Right lobe of liver (tissue), 6 donors: ENCODE results near the gene MIDN. TPM values are rescaled to one million over a fixed set of nuclear protein-coding genes. Genes with fewer than 3 reads are reported as not detected.

ENCODE experiments used
- ATAC-seq, 4 donors: fragments of 200-7000 bp; cut with Tn5 transposase; one replicate each; pipeline ENCODE4 v1.9.1; 2020; ENCODE audit warnings: mild to moderate bottlenecking in 4 of 4, moderate library complexity in 4 of 4
- DNase-seq, 3 donors: peaks; one replicate each; pipeline ENCODE4 v3.0.0-alpha.2; 2020
- H3K27ac ChIP-seq, 3 donors: fragments of 200-600 bp; one replicate each; pipeline ENCODE4 v1.8.0; 2022
- H3K27me3 ChIP-seq, 2 donors: fragments of 200-600 bp; one replicate each; pipeline ENCODE4 v1.8.0; 2022
- H3K36me3 ChIP-seq, 4 donors: fragments of 200-600 bp; sonication (generic) in 1 of 4; one replicate each; pipeline versions ENCODE4 v1.5.1 to v1.8.0; 2017 to 2022; ENCODE audit warnings: control low read depth in 1 of 4
- H3K4me1 ChIP-seq, 4 donors: fragments of 200-600 bp; sonication (generic) in 1 of 4; one replicate each; pipeline versions ENCODE4 v1.5.1 to v1.8.0; 2017 to 2022; ENCODE audit warnings: control low read depth in 1 of 4
- H3K4me3 ChIP-seq, 3 donors: fragments of 200-600 bp; one replicate each; pipeline ENCODE4 v1.8.0; 2022
- H3K9me3 ChIP-seq, 4 donors: fragments of 200-600 bp; sonication (generic) in 1 of 4; one replicate each; pipeline versions ENCODE4 v1.5.1 to v1.8.0; 2017 to 2022; ENCODE audit warnings: control low read depth in 1 of 4
- POLR2A ChIP-seq: fragments of 450-650 bp; IDR thresholded peaks from one replicate; pipeline ENCODE4 v1.6.1; 2017; ENCODE audit warnings: antibody characterized with exemption, mild to moderate bottlenecking
- WGBS: methylation state at CpG from one replicate; pipeline ENCODE4 v1.1.6; 2018; ENCODE audit warnings: low coverage, low lambda C conversion rate; ENCODE audit not compliant: insufficient coverage; ENCODE audit errors: missing lambda C conversion rate; 5-methylcytosine and 5-hydroxymethylcytosine counted together
- intact Hi-C, 2 donors: fragments of 100-400 bp; cut with DNase I; formaldehyde crosslinking; loops; one replicate each; pipeline versions ENCODE4 v1.11.2 to v1.14.1; 2022
- total RNA-seq, 6 experiments: library from RNA; depleted of rRNA in 2 of 6; stranded (reverse); fragments of >200 nt in 2 of 6; fragmentation: NEBNext Ultra II Directional in 3 of 6; extraction: Animal tissue kit (Norgen Biotek cat#: 25700) in 3 of 6; gene quantifications; one replicate each; pipeline versions ENCODE4 v1.1.0 to v1.2.4, GENCODE V29; 2016 to 2023
- TF ChIP-seq, protein P1 (sequence below), 4 donors: fragments of 200-600 bp in 3 of 4; fragments of 450-650 bp in 1 of 4; IDR thresholded peaks; one replicate each; pipeline versions ENCODE4 v1.5.1 to v1.8.0; 2016 to 2022; ENCODE audit warnings: antibody characterized with exemption in 4 of 4, mild to moderate bottlenecking in 2 of 4
- donor health status: DM: no; HTN: yes; CAD: no.
- donor health status: DM: no; HTN: no; CAD: no.
- donor health status: DM: no; HTN: no; CAD: no.
- donor health status: DM: no; HTN: yes; CAD: no.
- donor health status: DM: no; HTN: yes; CAD: no.

MIDN gene
- total RNA-seq, 6 experiments from 2014 or later: 22.3 to 55.1 (median 29.3) TPM

DNA sequence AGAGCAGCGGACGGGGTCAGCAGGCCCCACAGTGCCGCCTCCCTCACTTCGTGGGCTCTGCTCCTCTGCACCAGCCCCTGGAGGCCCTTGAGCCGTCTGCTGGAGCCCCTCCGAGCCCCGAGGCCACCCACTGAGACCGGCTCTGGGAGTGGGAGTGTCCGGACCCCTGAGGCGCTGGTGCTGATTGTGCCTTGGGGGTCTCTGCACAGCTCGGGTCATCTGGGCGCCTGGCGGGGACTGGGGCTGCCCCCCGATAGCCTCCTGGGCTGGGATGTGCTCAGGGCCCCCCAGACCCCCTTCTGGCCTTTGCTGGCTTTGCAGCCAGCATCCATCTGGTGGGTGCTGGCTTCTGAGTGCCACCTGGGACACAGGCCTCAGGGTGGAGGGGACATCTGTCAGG, 26.0 kb upstream of the MIDN start:
- peaks cover 0 to 41% (median 12%) of the 10 kb centered on the region in 4 donors for H3K36me3 ChIP-seq
- no peaks in the 10 kb centered on the region for H3K4me1 ChIP-seq
- WGBS: 60% methylated on average over 1 of the region's 14 CpGs
- no peak overlapping the region for H3K27ac ChIP-seq
- H3K27me3 ChIP-seq: no peaks in the 10 kb centered on the region
- DNase-seq (no peak), ATAC-seq (no peak)
- H3K4me3 ChIP-seq: no peak overlapping the region
- TF ChIP-seq, protein P1, sequence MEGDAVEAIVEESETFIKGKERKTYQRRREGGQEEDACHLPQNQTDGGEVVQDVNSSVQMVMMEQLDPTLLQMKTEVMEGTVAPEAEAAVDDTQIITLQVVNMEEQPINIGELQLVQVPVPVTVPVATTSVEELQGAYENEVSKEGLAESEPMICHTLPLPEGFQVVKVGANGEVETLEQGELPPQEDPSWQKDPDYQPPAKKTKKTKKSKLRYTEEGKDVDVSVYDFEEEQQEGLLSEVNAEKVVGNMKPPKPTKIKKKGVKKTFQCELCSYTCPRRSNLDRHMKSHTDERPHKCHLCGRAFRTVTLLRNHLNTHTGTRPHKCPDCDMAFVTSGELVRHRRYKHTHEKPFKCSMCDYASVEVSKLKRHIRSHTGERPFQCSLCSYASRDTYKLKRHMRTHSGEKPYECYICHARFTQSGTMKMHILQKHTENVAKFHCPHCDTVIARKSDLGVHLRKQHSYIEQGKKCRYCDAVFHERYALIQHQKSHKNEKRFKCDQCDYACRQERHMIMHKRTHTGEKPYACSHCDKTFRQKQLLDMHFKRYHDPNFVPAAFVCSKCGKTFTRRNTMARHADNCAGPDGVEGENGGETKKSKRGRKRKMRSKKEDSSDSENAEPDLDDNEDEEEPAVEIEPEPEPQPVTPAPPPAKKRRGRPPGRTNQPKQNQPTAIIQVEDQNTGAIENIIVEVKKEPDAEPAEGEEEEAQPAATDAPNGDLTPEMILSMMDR (IDR thresholded peaks at IDR 0.05): no peak
- TF ChIP-seq POLR2A: no peak
- intact Hi-C loops: no loop called here
- no peaks in the 10 kb centered on the region for H3K9me3 ChIP-seq

DNA sequence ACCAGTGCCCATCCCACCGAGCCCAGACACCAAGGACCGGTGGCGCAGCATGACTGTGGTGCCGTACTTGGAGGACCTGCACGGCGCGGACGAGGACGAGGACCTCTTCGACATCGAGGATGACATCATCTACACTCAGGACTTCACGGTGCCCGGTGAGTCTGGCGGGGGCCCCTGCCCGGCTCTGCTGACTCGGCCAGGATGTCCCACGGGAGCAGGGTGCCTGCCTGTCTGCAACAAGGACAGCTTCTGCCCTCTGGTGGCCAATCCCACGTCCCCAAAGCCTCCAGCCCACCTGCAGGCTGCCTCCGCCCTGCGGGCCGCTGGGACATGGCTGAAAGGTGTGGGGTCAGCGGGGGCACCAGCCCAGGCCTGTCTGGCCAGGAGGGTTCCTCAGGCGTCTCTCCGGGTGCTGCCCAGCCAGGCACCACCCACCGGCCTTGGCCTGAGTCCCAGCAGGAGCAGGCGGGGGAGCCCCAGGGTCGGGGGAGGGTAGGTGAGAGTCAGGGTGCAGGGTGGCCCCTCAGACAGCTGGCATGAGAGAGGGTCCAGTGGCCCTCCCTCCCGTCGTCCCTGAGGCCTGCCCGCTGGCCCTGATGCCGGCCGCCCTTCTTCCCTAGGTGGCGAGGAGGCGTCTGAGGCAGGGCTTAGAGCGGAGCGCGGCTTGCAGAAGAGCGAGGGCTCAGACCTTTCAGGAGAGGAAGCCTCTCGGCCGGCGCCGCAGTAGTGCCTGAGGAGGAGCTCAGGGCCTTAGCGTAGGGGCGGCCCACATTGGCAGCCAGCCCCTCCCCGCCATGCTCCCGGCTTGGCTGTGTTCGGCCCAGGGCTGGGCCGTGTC, 25.1 kb upstream of the MIDN start:
- intact Hi-C loops: no loop called here
- TF ChIP-seq, protein P1 (IDR thresholded peaks at IDR 0.05): peak; percentile 23 to 43 (median 31)
- TF ChIP-seq POLR2A: no peak
- H3K4me3 ChIP-seq: no peak overlapping the region
- no peak for DNase-seq
- H3K9me3 ChIP-seq: no peaks in the 10 kb centered on the region
- no peaks in the 10 kb centered on the region for H3K27me3 ChIP-seq
- H3K36me3 ChIP-seq: peaks cover 0 to 41% (median 12%) of the 10 kb centered on the region in 4 donors
- WGBS: 67% methylated on average over 9 of the region's 48 CpGs
- H3K4me1 ChIP-seq: no peaks in the 10 kb centered on the region
- H3K27ac ChIP-seq: no peak overlapping the region
- ATAC-seq: peak in 1 of 4 donors; percentile 6

DNA sequence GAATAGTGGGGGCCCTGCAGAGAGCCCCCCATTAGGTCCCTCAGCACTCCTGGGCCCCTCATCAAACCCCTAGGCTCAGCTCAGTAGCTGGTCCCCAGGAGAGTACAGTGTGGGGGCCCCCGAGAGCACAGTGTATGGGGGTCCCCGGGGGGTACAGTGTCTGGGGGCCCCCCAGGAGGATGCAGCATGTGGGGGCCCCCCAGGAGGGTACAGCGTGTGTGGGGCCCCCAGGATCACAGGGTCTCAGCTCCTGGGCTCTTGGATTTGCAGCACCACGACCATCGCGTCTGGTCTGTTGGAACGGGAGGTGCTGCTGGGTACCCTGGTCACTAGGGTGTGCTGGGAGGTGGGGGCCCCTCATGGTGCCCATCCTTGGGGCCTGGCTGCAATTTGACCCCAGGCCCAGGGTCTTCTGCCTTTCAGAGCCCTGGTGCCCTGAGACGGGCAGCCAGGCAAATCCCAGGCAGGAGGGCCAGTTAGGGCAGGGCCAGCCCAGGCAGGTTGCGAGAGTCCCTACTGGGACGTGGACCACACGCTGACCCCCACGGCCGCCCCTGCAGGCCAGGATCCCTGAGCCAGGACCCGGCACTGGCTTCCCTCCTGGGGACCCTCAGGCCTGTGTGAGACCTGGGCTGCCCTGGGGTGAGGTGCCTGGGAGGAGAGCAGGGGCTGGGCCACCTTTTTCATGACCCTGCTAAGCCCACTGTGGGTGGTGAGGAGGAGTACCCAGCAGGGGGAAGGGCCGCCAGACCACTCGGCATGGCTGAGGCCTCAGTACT, 24.1 kb upstream of the MIDN start:
- 100% methylated on average over 1 of the region's 16 CpGs for WGBS
- Histone ChIP-seq H3K4me1 (no peaks in the 10 kb centered on the region), H3K9me3 (no peaks in the 10 kb centered on the region), H3K36me3 (peaks cover 0 to 41% (median 12%) of the 10 kb centered on the region in 4 donors), H3K27me3 (no peaks in the 10 kb centered on the region), H3K27ac (no peak overlapping the region), H3K4me3 (no peak overlapping the region)
- no peak for TF ChIP-seq POLR2A
- TF ChIP-seq, protein P1 (IDR thresholded peaks at IDR 0.05): no peak
- intact Hi-C loops: no loop called here
- no peak for DNase-seq
- ATAC-seq: no peak

DNA sequence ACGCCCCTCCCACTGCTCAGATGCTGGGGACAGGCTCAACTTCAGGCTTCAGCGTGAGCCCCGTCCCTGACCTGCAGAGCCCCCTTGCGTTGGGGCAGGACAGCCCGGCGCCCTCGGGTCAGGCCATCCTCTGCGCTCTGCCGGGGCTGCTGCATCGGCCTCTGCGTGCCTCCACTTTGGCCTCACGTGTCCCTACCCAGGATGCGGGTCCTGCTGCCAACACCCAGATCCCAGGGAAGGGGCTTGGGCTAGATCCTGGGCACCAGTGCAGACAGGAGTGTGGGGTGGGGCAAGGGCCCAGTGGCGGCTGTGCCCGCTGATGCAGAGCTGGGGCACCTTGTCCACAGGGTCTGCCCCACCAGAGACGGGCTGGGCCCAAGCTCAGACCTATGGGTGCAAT, 23.5 kb upstream of the MIDN start:
- no CpG with 5 or more reads among the region's 16 CpGs for whole genome bisulfite sequencing
- H3K27ac ChIP-seq: no peak overlapping the region
- H3K4me1 ChIP-seq: no peaks in the 10 kb centered on the region
- intact Hi-C loops: no loop called here
- TF ChIP-seq POLR2A: no peak
- TF ChIP-seq, protein P1 (IDR thresholded peaks at IDR 0.05): no peak
- H3K9me3 ChIP-seq: no peaks in the 10 kb centered on the region
- no peak for ATAC-seq
- no peak overlapping the region for H3K4me3 ChIP-seq
- H3K27me3 ChIP-seq: no peaks in the 10 kb centered on the region
- DNase-seq: no peak
- H3K36me3 ChIP-seq: peaks cover 0 to 41% (median 12%) of the 10 kb centered on the region in 4 donors
